Stimulated activated CD4-positive, alpha-beta T cell treated with anti-CD3 and anti-CD28 coated beads, Interleukin-15, amount 100 ng/mL, for 1 hour (primary cell): ENCODE results near the gene NFIL3.
"Not testable (repeated sequence)": the region's sequence is repeated elsewhere in the genome, so short reads cannot be mapped to it uniquely, and the experiment has no call there.

Experiments used
- DNase-seq, 2 donors: peaks; one replicate each; pipeline ENCODE4 v3.0.0-alpha.2; 2020; ENCODE audit warnings: low read depth in 1 of 2, low spot score in 1 of 2

Gene NFIL3

GRCh38 chr9:91395553-91396471, 27.8 kb downstream of the NFIL3 start:
- no peak for DNase-seq

- no peak for DNase-seq
Measured at GRCh38 chr9:91395106-91395552, 28.5 kb downstream of the NFIL3 start.

GRCh38 chr9:91393826-91394225, 29.8 kb downstream of the NFIL3 start:
- DNase-seq: no peak

- no peak for DNase-seq
Measured at GRCh38 chr9:91392435-91392834, 31.2 kb downstream of the NFIL3 start.

- no peak for DNase-seq
Measured at GRCh38 chr9:91391818-91392217, 31.8 kb downstream of the NFIL3 start.

- no peak for DNase-seq
Measured at GRCh38 chr9:91391412-91391811, 32.2 kb downstream of the NFIL3 start.

- not testable (repeated sequence) for DNase-seq
Measured at GRCh38 chr9:91389686-91390085, 33.9 kb downstream of the NFIL3 start.

GRCh38 chr9:91386765-91387164, 36.9 kb downstream of the NFIL3 start:
- no peak for DNase-seq

GRCh38 chr9:91384954-91385353, 38.7 kb downstream of the NFIL3 start:
- no peak for DNase-seq

- DNase-seq: no peak
Measured at GRCh38 chr9:91383577-91383976, 40.1 kb downstream of the NFIL3 start.

GRCh38 chr9:91382298-91382697, 41.3 kb downstream of the NFIL3 start:
- DNase-seq: no peak

- DNase-seq: no peak
Measured at GRCh38 chr9:91379426-91379825, 44.2 kb downstream of the NFIL3 start.

- no peak for DNase-seq
Measured at GRCh38 chr9:91378695-91379127, 44.9 kb downstream of the NFIL3 start.

GRCh38 chr9:91378054-91378453, 45.6 kb downstream of the NFIL3 start:
- DNase-seq: not testable (repeated sequence)

GRCh38 chr9:91376239-91376638, 47.4 kb downstream of the NFIL3 start:
- DNase-seq: no peak

- no peak for DNase-seq
Measured at GRCh38 chr9:91374939-91375338, 48.7 kb downstream of the NFIL3 start.

GRCh38 chr9:91371894-91372293, 51.7 kb downstream of the NFIL3 start:
- no peak for DNase-seq

GRCh38 chr9:91370006-91370405, 53.6 kb downstream of the NFIL3 start:
- DNase-seq: not testable (repeated sequence)

GRCh38 chr9:91364702-91365101, 58.9 kb downstream of the NFIL3 start:
- no peak for DNase-seq

GRCh38 chr9:91364005-91364404, 59.6 kb downstream of the NFIL3 start:
- DNase-seq: no peak

- no peak for DNase-seq
Measured at GRCh38 chr9:91362051-91362611, 61.5 kb downstream of the NFIL3 start.

- DNase-seq: peak; percentile 72 to 82
Measured at GRCh38 chr9:91361291-91362050, 62.2 kb downstream of the NFIL3 start, which contains the start of gene AUH. Gene AUH (minus strand): TSS chr9:91361918. CDS start chr9:91361889, 29 bp downstream.
